ENCODE data around the gene TMEM229B. TPM values are rescaled to one million over a fixed set of nuclear protein-coding genes. Genes with fewer than 3 reads are reported as not detected.

The TMEM229B gene
- total RNA-seq, 1 donor from 2014 or later = 0.75 TPM

GRCh38 chr14:67436006-67436866 is 52.3 kb downstream of the TMEM229B start:
- H3K4me1 Mint-ChIP-seq (ENCODE audit: low read depth) = no peaks in the 10 kb centered on the region
- intact Hi-C loops (cut with micrococcal nuclease) = no loop called here
- no peaks in the 10 kb centered on the region for H3K9me3 Mint-ChIP-seq
- no peak overlapping the region for H3K27ac Mint-ChIP-seq
- H3K4me3 Mint-ChIP-seq (ENCODE audit: low read depth) = no peak overlapping the region
- H3K36me3 Mint-ChIP-seq (ENCODE audit: low read depth) = no peaks in the 10 kb centered on the region
- DNase-seq (ENCODE audit: low spot score) = no peak
- H3K27me3 Mint-ChIP-seq (ENCODE audit: low read depth) = peaks cover 29% of the 10 kb centered on the region

DNA sequence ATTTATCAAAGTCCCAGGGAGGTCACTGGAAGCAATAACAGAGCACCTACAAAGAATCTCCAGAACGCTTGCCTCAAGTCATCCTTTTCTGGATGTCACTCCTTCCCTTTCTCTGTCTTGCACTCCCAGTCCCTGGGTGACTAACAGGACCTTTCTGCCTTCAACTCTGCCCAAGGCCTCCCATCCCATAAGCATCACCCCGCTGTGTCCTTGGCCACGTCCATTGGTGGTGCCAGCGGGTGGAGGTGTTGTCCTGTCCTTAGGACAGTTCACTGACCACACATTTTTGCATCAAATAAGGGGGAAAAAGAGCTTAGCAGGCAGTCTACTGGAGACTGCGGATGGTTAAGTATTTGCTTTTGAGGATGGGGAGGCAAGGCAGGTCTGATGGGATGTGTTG is 52.9 kb downstream of the TMEM229B start:
- H3K9me3 Mint-ChIP-seq = no peaks in the 10 kb centered on the region
- no peak overlapping the region for H3K4me3 Mint-ChIP-seq (ENCODE audit: low read depth)
- H3K36me3 Mint-ChIP-seq (ENCODE audit: low read depth) = no peaks in the 10 kb centered on the region
- no peaks in the 10 kb centered on the region for H3K4me1 Mint-ChIP-seq (ENCODE audit: low read depth)
- peaks cover 29% of the 10 kb centered on the region for H3K27me3 Mint-ChIP-seq (ENCODE audit: low read depth)
- intact Hi-C loops (cut with micrococcal nuclease) = no loop called here
- no peak for DNase-seq (ENCODE audit: low spot score)
- H3K27ac Mint-ChIP-seq = no peak overlapping the region

- no peak overlapping the region for H3K4me3 Mint-ChIP-seq (ENCODE audit: low read depth)
- H3K4me1 Mint-ChIP-seq (ENCODE audit: low read depth) = peaks cover under 1% of the 10 kb centered on the region
- no peaks in the 10 kb centered on the region for H3K9me3 Mint-ChIP-seq
- intact Hi-C loops (cut with micrococcal nuclease) = no loop called here
- H3K27me3 Mint-ChIP-seq (ENCODE audit: low read depth) = peaks cover 38% of the 10 kb centered on the region
- DNase-seq (ENCODE audit: low spot score) = no peak
- no peak overlapping the region for H3K27ac Mint-ChIP-seq
- H3K36me3 Mint-ChIP-seq (ENCODE audit: low read depth) = no peaks in the 10 kb centered on the region
These were observed 56.4 kb downstream of the TMEM229B start for GRCh38 chr14:67432050-67432564.

DNA sequence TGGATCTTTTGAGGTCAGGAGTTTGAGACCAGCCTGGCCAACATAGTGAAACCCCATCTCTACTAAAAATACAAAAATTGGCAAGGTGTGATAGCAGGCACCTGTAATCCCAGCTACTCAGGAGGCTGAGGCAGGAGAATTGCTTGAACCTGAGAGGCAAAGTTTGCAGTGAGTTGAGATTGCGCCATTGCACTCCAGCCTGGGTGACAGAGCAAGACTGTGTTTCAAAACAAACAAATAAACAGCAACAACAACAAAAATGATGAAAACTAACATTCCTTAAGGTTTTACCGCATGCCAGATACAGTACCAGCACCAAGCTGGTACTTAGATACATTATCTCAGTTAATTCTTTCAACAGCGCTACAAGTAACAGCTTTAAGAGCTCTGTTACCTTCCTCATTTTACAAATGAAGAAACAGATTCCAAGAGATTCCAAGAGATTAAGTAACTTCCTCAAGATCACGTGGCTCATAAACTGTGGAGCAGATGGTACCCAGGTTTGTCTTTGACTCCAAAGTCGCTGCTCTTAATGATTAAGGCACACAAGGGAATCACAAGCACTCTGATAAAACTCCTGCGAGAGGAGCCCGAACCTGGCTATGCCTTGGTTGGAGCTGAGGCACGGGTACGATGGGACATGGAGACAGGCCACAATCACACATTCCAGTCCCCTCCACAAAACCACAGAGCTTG is 58.9 kb downstream of the TMEM229B start:
- H3K4me3 Mint-ChIP-seq (ENCODE audit: low read depth) = no peak overlapping the region

GRCh38 chr14:67428501-67429031 is 60.0 kb downstream of the TMEM229B start:
- DNase-seq (ENCODE audit: low spot score) = no peak
- no peak overlapping the region for H3K4me3 Mint-ChIP-seq (ENCODE audit: low read depth)
- H3K27ac Mint-ChIP-seq = no peak overlapping the region
- H3K36me3 Mint-ChIP-seq (ENCODE audit: low read depth) = no peaks in the 10 kb centered on the region
- H3K27me3 Mint-ChIP-seq (ENCODE audit: low read depth) = peaks cover 44% of the 10 kb centered on the region
- intact Hi-C loops (cut with micrococcal nuclease) = loop anchor here (5.0 kb wide), 2 partner anchors 84 to 274 kb away; partner anchors contain the start of gene RDH12
- H3K4me1 Mint-ChIP-seq (ENCODE audit: low read depth) = peaks cover 4% of the 10 kb centered on the region
- H3K9me3 Mint-ChIP-seq = no peaks in the 10 kb centered on the region

More for the DNA sequence above, 58.9 kb downstream of the TMEM229B start:
- Mint-ChIP-seq H3K9me3 (no peaks in the 10 kb centered on the region), H3K36me3 (ENCODE audit: low read depth) (no peaks in the 10 kb centered on the region), H3K4me1 (ENCODE audit: low read depth) (peaks cover 4% of the 10 kb centered on the region), H3K27ac (no peak overlapping the region), H3K27me3 (ENCODE audit: low read depth) (peaks cover 49% of the 10 kb centered on the region)
- no peak for DNase-seq (ENCODE audit: low spot score)
- intact Hi-C loops (cut with micrococcal nuclease) = loop anchor here (5.0 kb wide), 2 partner anchors 83 to 273 kb away; partner anchors contain the start of gene RDH12

- Mint-ChIP-seq H3K4me3 (ENCODE audit: low read depth) (no peak overlapping the region), H3K4me1 (ENCODE audit: low read depth) (peaks cover 4% of the 10 kb centered on the region), H3K27me3 (ENCODE audit: low read depth) (peaks cover 39% of the 10 kb centered on the region), H3K36me3 (ENCODE audit: low read depth) (no peaks in the 10 kb centered on the region), H3K27ac (no peak overlapping the region), H3K9me3 (no peaks in the 10 kb centered on the region)
- intact Hi-C loops (cut with micrococcal nuclease) = loop anchor here (1.0 to 5.0 kb wide), 5 partner anchors 62 to 275 kb away; partner anchors contain the start of genes RDH12 and TMEM229B
- DNase-seq (ENCODE audit: low spot score) = peak; percentile 57
These were observed 61.4 kb downstream of the TMEM229B start for GRCh38 chr14:67426983-67427606.

DNA sequence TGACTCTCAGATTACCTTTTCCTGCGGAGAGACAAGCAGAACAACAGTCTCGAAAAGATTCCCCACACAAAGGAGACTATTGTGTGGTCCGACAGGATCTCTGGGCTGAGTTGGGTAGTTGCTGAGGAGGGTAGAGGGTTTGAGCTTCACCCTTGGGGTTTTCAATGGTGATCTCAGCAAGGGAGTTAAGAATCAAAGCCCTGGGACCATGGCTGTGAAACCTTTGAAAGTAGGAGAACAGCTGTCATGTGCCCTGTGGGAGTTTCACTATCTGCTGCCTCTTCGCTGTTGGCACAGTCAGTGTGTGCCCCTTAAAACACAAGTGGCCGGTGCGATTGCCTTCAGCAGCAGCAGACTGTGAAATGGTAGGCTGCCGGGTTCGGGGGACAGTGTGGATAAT is 62.4 kb downstream of the TMEM229B start:
- H3K36me3 Mint-ChIP-seq (ENCODE audit: low read depth) = no peaks in the 10 kb centered on the region
- DNase-seq (ENCODE audit: low spot score) = no peak
- H3K4me1 Mint-ChIP-seq (ENCODE audit: low read depth) = peaks cover 4% of the 10 kb centered on the region
- H3K4me3 Mint-ChIP-seq (ENCODE audit: low read depth) = no peak overlapping the region
- H3K27ac Mint-ChIP-seq = no peak overlapping the region
- H3K27me3 Mint-ChIP-seq (ENCODE audit: low read depth) = peaks cover 37% of the 10 kb centered on the region
- intact Hi-C loops (cut with micrococcal nuclease) = loop anchor here (2.0 to 5.0 kb wide), 4 partner anchors 63 to 276 kb away; partner anchors contain the start of genes RDH12 and TMEM229B
- H3K9me3 Mint-ChIP-seq = no peaks in the 10 kb centered on the region

DNA sequence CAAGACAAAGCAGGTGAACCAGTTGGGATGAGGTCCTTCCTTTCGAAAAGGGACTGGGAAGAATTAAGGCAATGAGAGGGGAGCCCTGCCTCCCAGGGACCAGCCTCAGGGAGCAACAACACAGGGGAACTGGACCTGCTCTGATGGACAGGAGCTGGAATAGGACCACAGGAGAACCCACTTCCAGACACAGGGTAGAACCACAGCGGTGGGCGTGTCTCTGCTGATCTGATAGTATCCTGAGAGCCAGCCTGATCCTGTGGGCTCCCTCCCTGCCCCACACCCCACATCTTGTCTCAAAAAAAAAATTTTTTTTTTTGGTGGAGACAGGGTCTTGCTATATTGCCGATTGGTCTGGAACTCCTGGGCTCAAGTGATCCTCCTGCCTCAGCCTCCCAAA is 62.9 kb downstream of the TMEM229B start:
- H3K9me3 Mint-ChIP-seq = no peaks in the 10 kb centered on the region
- no peak overlapping the region for H3K4me3 Mint-ChIP-seq (ENCODE audit: low read depth)
- no peak for DNase-seq (ENCODE audit: low spot score)
- H3K36me3 Mint-ChIP-seq (ENCODE audit: low read depth) = no peaks in the 10 kb centered on the region
- H3K27me3 Mint-ChIP-seq (ENCODE audit: low read depth) = peaks cover 39% of the 10 kb centered on the region
- intact Hi-C loops (cut with micrococcal nuclease) = loop anchor here (2.0 to 5.0 kb wide), 4 partner anchors 63 to 277 kb away; partner anchors contain the start of genes RDH12 and TMEM229B
- H3K27ac Mint-ChIP-seq = no peak overlapping the region
- H3K4me1 Mint-ChIP-seq (ENCODE audit: low read depth) = peaks cover 4% of the 10 kb centered on the region

GRCh38 chr14:67424539-67424938 is 64.0 kb downstream of the TMEM229B start:
- Mint-ChIP-seq H3K27me3 (ENCODE audit: low read depth) (peaks cover 33% of the 10 kb centered on the region), H3K36me3 (ENCODE audit: low read depth) (no peaks in the 10 kb centered on the region), H3K4me1 (ENCODE audit: low read depth) (peaks cover 4% of the 10 kb centered on the region), H3K9me3 (no peaks in the 10 kb centered on the region), H3K27ac (no peak overlapping the region), H3K4me3 (ENCODE audit: low read depth) (no peak overlapping the region)
- DNase-seq (ENCODE audit: low spot score) = no peak
- intact Hi-C loops (cut with micrococcal nuclease) = no loop called here

DNA sequence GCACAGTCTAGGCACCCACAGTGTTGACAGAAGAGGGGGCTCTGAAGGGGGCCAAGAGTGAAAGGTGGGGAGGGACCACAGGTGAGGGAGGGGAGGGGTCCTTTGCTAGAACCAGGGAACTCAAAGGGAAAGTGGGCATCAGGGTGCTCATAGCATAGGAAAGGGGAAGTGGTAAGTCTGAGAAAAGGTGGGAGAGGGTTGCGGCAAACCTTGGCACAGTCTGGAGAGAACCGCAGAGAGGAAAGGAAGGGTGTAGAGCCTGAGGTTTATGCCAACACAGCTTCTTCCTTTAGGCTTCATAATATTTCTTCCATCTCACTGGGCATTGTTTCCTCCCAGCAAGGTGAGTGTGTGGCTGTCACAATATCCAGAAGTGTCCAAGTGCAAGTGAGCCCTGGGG is 65.1 kb downstream of the TMEM229B start:
- Mint-ChIP-seq H3K27ac (no peak overlapping the region), H3K9me3 (no peaks in the 10 kb centered on the region), H3K36me3 (ENCODE audit: low read depth) (no peaks in the 10 kb centered on the region), H3K4me3 (ENCODE audit: low read depth) (no peak overlapping the region), H3K4me1 (ENCODE audit: low read depth) (peaks cover 4% of the 10 kb centered on the region), H3K27me3 (ENCODE audit: low read depth) (peaks cover 31% of the 10 kb centered on the region)
- no peak for DNase-seq (ENCODE audit: low spot score)
- intact Hi-C loops (cut with micrococcal nuclease) = no loop called here

DNA sequence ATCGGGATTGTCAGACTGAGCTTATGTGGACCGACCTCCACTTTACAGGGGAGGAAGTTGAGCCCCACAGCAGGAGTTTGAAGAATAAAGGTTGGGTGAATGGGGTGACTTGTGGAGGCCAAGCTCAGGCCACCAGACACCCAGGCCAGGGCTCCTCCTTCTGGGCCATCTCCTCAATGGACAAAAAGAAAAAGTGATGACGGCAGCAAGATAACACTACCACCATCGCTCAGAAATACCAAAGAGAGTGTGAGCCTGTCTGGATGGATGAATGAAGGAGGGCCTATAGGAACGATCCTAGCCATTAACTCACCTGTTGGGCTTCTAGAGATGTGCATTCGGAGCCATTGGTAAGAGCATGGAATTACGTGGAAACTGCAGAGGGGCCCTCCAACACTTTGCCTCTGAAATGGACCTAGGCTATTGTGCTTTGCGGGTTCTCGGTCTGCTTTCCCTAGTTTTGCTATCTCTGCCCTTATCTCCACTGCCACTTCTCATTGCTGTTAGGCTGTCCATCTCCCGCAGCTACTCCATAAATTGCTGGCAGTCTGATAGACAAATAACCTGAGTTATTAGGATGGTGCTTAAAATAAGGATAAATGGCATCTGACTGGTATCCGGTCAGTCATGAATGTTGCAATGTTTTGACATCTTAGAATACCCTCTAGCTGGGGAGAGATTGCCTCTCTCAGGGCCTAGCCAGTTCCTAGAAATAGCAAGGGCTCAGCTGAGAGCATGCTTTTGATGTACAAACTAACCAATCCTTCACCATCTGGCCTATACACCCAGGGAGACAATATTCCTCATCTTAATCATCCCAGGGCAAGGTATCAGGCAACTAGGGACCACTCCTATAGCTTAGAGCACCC is 66.9 kb downstream of the TMEM229B start:
- Mint-ChIP-seq H3K36me3 (ENCODE audit: low read depth) (no peaks in the 10 kb centered on the region), H3K4me1 (ENCODE audit: low read depth) (no peaks in the 10 kb centered on the region), H3K9me3 (no peaks in the 10 kb centered on the region), H3K27ac (no peak overlapping the region), H3K27me3 (ENCODE audit: low read depth) (peaks cover 25% of the 10 kb centered on the region), H3K4me3 (ENCODE audit: low read depth) (no peak overlapping the region)
- intact Hi-C loops (cut with micrococcal nuclease) = no loop called here
- no peak for DNase-seq (ENCODE audit: low spot score)

Data from activated T-helper 2 cell treated with anti-CD3 and anti-CD28 coated beads, Interferon-gamma antibody, Interleukin-2, Interleukin-4, amounts not matched to agents 10 μg/mL and 5 μg/mL and 100 μg/mL, durations not matched to agents 14 hours and 24 hours and 36 hours (primary cell).